Mammary epithelial cell (primary cell): ENCODE results near the gene SPG11.
A peak's percentile ranks its signal among the peaks of the same experiment; 100 is the strongest.

Experiments
- EZH2 ChIP-seq: IDR thresholded peaks from 2 replicates; pipeline ENCODE4 v1.6.1; 2012; ENCODE audit warnings: low read length, inconsistent platforms, borderline replicate concordance
- TF ChIP-seq, protein P1 (sequence below), 2 donors: IDR thresholded peaks in 1 of 2; conservative IDR thresholded peaks in 1 of 2; 2 replicates each; pipeline ENCODE4 v1.5.1; 2011 to 2012; ENCODE audit warnings: inconsistent platforms in 2 of 2, low read length in 2 of 2, mild to moderate bottlenecking in 2 of 2, control low read depth in 1 of 2, low read depth in 1 of 2; ENCODE audit not compliant: insufficient read depth in 1 of 2; ENCODE audit errors: extremely low read depth in 1 of 2

DNA sequence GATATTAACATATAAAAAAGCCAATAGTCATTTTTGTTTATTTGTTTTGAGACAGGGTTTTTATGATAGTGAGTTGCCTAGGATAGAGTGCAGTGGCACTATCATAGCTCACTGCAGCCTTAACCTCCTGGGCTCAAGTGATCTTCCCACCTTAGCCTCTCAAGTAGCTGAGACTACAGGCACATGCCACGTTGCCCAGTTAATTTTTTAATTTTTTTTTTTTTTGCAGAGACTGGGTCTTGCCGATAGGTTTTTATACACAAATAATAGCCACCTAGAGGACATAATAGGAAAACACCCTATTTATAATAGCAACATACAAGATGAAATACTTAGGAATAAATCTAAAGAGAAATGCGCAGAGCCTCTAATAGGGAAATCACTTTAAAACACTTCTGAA is 113.2 kb downstream of the SPG11 start:
- TF ChIP-seq, protein P1, sequence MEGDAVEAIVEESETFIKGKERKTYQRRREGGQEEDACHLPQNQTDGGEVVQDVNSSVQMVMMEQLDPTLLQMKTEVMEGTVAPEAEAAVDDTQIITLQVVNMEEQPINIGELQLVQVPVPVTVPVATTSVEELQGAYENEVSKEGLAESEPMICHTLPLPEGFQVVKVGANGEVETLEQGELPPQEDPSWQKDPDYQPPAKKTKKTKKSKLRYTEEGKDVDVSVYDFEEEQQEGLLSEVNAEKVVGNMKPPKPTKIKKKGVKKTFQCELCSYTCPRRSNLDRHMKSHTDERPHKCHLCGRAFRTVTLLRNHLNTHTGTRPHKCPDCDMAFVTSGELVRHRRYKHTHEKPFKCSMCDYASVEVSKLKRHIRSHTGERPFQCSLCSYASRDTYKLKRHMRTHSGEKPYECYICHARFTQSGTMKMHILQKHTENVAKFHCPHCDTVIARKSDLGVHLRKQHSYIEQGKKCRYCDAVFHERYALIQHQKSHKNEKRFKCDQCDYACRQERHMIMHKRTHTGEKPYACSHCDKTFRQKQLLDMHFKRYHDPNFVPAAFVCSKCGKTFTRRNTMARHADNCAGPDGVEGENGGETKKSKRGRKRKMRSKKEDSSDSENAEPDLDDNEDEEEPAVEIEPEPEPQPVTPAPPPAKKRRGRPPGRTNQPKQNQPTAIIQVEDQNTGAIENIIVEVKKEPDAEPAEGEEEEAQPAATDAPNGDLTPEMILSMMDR (conservative IDR thresholded peaks at IDR 0.05 in 1 of 2, IDR thresholded peaks at IDR 0.05 in 1 of 2; ENCODE audit: extremely low read depth in 1 of 2, insufficient read depth in 1 of 2, low read depth in 1 of 2, low read length in 2 of 2): peak; percentile 28 to 35
- no peak for TF ChIP-seq EZH2
